T-cell (primary cell): ENCODE data around the gene INTS6. TPM values are rescaled to one million over a fixed set of nuclear protein-coding genes. Genes with fewer than 3 reads are reported as not detected.

Experiments
- ATAC-seq, 4 experiments: fragments of 200-7000 bp in 3 of 4; fragments of 150-1000 bp in 1 of 4; cut with Tn5 transposase; replicated peaks in 1 of 4; 1 replicate in 3 of 4; 2 replicates in 1 of 4; pipeline ENCODE4 v1.10.0; 2021; ENCODE audit warnings: moderate library complexity in 3 of 4, mild to moderate bottlenecking in 2 of 4, moderate number of reproducible peaks in 1 of 4
- CTCF ChIA-PET, 2 donors: fragments of 300-600 bp; sonication (Branson Sonifier 250); formaldehyde crosslinking; loops; one replicate each; lab custom pipeline; 2022; ENCODE audit warnings: antibody characterized with exemption in 2 of 2; lab: Charles Lee
- POLR2A ChIA-PET, 2 donors: fragments of 300-600 bp; sonication (Branson Sonifier 250); formaldehyde crosslinking; loops; one replicate each; lab custom pipeline; 2022; ENCODE audit warnings: antibody characterized with exemption in 2 of 2; lab: Charles Lee
- DNase-seq, 35 experiments: peaks; one replicate each; pipeline versions ENCODE4 v3.0.0 to v3.0.0-alpha.2; 2013 to 2023
- H3K27ac ChIP-seq: one replicate; pipeline ENCODE4 v1.5.1; 2013; ENCODE audit warnings: low read length
- H3K27me3 ChIP-seq, 2 experiments: replicated peaks in 1 of 2; 1 replicate in 1 of 2; 2 replicates in 1 of 2; pipeline versions ENCODE4 v1.6.1 to v1.7.0; 2013; ENCODE audit warnings: low read length in 1 of 2, mixed read lengths in 1 of 2; ENCODE audit not compliant: control insufficient read depth in 2 of 2, insufficient read depth in 2 of 2; ENCODE audit errors: extremely low read depth in 1 of 2
- H3K36me3 ChIP-seq, 2 donors: 1 replicate in 1 of 2; 2 replicates in 1 of 2; pipeline versions ENCODE4 v1.6.1 to v1.7.0; 2013; ENCODE audit warnings: low read length in 1 of 2; ENCODE audit not compliant: control insufficient read depth in 2 of 2, insufficient read depth in 1 of 2; ENCODE audit errors: extremely low read depth in 1 of 2
- H3K4me1 ChIP-seq, 2 experiments: 1 replicate in 1 of 2; 2 replicates in 1 of 2; pipeline versions ENCODE4 v1.6.1 to v1.7.0; 2013; ENCODE audit warnings: low read length in 2 of 2, mixed read lengths in 1 of 2; ENCODE audit not compliant: insufficient read depth in 2 of 2, control insufficient read depth in 1 of 2; ENCODE audit errors: extremely low read depth in 1 of 2
- H3K4me3 ChIP-seq, 2 donors: 1 replicate in 1 of 2; 2 replicates in 1 of 2; pipeline versions ENCODE4 v1.5.1 to v1.7.0; 2013; ENCODE audit warnings: mild to moderate bottlenecking in 2 of 2, low read length in 1 of 2, moderate library complexity in 1 of 2; ENCODE audit not compliant: control insufficient read depth in 1 of 2; ENCODE audit errors: extremely low read depth in 1 of 2
- H3K9me3 ChIP-seq: 2 replicates; pipeline ENCODE4 v1.7.0; 2013
- H3K27ac Mint-ChIP-seq, 2 donors: one replicate each; pipeline ENCODE4 v1.8.0; 2020 to 2021; ENCODE audit warnings: mild to moderate bottlenecking in 2 of 2, mixed read lengths in 2 of 2
- H3K27me3 Mint-ChIP-seq, 2 donors: one replicate each; pipeline ENCODE4 v1.8.0; 2021 to 2022; ENCODE audit warnings: mixed read lengths in 2 of 2
- H3K36me3 Mint-ChIP-seq: one replicate; pipeline ENCODE4 v1.8.0; 2021; ENCODE audit warnings: mixed read lengths
- H3K4me1 Mint-ChIP-seq, 3 donors: one replicate each; pipeline ENCODE4 v1.8.0; 2020 to 2022; ENCODE audit warnings: mixed read lengths in 3 of 3, mild to moderate bottlenecking in 1 of 3
- H3K4me3 Mint-ChIP-seq, 3 donors: one replicate each; pipeline ENCODE4 v1.8.0; 2020 to 2022; ENCODE audit warnings: mild to moderate bottlenecking in 3 of 3, mixed read lengths in 3 of 3, moderate library complexity in 3 of 3
- H3K9me3 Mint-ChIP-seq, 3 donors: one replicate each; pipeline ENCODE4 v1.8.0; 2020 to 2022; ENCODE audit warnings: mixed read lengths in 3 of 3
- WGBS: methylation state at CpG from one replicate; pipeline ENCODE4 v1.1.5; 2013; ENCODE audit warnings: missing lambda C conversion rate; ENCODE audit not compliant: insufficient coverage; 5-methylcytosine and 5-hydroxymethylcytosine counted together
- total RNA-seq, 35 experiments: library from RNA in 6 of 35; stranded (reverse) in 6 of 35; fragments of 120-200 nt in 1 of 35; gene quantifications; one replicate each; pipeline versions ENCODE4 v1.2.1 to v1.2.4 and lab custom pipeline; 2013 to 2026

Gene INTS6
- total RNA-seq, 5 donors from 2014 or later (not counting 1 experiment from before 2014, with no cell fraction given), result 50.0 to 77.9 (median 58.7) TPM

DNA sequence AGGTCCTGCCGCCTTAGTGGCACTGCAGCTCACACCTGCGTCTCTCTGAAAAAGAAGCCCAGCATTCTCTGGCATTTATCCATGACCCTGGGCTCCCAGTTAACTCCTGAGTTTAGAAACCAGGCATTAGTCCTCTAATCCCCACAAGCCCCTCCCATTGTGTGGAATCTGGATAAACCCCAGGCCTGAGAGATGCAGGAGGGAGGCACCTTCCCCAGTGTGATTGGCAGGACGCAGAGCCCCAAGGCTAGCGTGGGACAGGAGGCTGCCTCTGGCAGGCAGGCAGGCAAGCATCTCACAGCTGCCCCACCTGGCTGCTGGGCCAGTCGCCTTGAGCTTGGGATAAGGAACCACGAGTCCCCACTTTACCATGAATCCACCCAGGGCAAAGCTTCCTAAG, 124.3 kb downstream of the INTS6 start:
- Histone ChIP-seq H3K4me1 (peaks cover 4 to 16% of the 10 kb centered on the region in 2 experiments), H3K27ac (no peak overlapping the region), H3K27me3 (peaks cover 0 to 10% of the 10 kb centered on the region in 2 experiments), H3K36me3 (no peaks in the 10 kb centered on the region), H3K9me3 (no peaks in the 10 kb centered on the region), H3K4me3 (no peak overlapping the region)
- no peaks in the 10 kb centered on the region for H3K36me3 Mint-ChIP-seq
- no peaks in the 10 kb centered on the region for H3K9me3 Mint-ChIP-seq
- ATAC-seq (no peak), DNase-seq (no peak)
- peaks cover 0 to 1% of the 10 kb centered on the region in 2 donors for H3K27me3 Mint-ChIP-seq
- no peak overlapping the region for H3K27ac Mint-ChIP-seq
- H3K4me1 Mint-ChIP-seq, result peaks cover 13 to 18% (median 16%) of the 10 kb centered on the region in 3 donors
- POLR2A ChIA-PET, result no interaction called here
- WGBS, result 88% methylated on average over 4 of the region's 6 CpGs
- CTCF ChIA-PET, result no interaction called here
- no peak overlapping the region for H3K4me3 Mint-ChIP-seq

DNA sequence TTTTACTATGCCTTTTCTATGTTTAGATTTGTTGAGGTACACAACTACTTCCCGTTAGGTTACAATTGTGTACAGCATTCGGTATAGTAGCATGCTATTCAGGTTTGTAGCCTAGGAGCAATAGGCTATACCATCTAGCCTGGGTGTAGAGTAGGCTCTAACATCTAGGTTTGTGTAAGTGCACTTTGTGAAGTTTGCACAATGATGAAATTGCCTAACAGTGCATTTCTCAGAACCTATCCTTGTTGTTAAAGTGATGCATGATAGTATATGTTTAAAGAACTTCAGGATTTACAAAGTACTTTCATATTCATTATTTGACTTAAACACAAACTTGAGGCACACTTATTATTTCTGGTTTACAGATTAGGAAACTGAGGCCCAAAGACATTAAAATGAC, 124.9 kb downstream of the INTS6 start:
- CTCF ChIA-PET, result no interaction called here

GRCh38 chr13:51326777-51327176, 126.1 kb downstream of the INTS6 start:
- no CpG with 5 or more reads among the region's 2 CpGs for WGBS
- peaks cover 4 to 5% of the 10 kb centered on the region in 2 experiments for H3K4me1 ChIP-seq
- H3K36me3 ChIP-seq, result no peaks in the 10 kb centered on the region
- peaks cover 0 to 1% of the 10 kb centered on the region in 2 donors for H3K27me3 Mint-ChIP-seq
- H3K27ac ChIP-seq, result no peak overlapping the region
- no peak overlapping the region for H3K4me3 Mint-ChIP-seq
- DNase-seq, result no peak
- H3K9me3 Mint-ChIP-seq, result no peaks in the 10 kb centered on the region
- ATAC-seq, result no peak
- CTCF ChIA-PET, result no interaction called here
- H3K9me3 ChIP-seq, result no peaks in the 10 kb centered on the region
- POLR2A ChIA-PET, result no interaction called here
- no peak overlapping the region for H3K27ac Mint-ChIP-seq
- H3K4me1 Mint-ChIP-seq, result peaks cover 7 to 11% (median 10%) of the 10 kb centered on the region in 3 donors
- no peaks in the 10 kb centered on the region for H3K36me3 Mint-ChIP-seq
- H3K27me3 ChIP-seq, result peaks cover 0 to 10% of the 10 kb centered on the region in 2 experiments
- no peak overlapping the region for H3K4me3 ChIP-seq

More for the DNA sequence above, 124.9 kb downstream of the INTS6 start:
- Mint-ChIP-seq H3K4me3 (no peak overlapping the region), H3K27me3 (peaks cover 0 to 1% of the 10 kb centered on the region in 2 donors), H3K4me1 (peaks cover 11 to 15% (median 13%) of the 10 kb centered on the region in 3 donors), H3K27ac (no peak overlapping the region), H3K9me3 (no peaks in the 10 kb centered on the region), H3K36me3 (no peaks in the 10 kb centered on the region)
- Histone ChIP-seq H3K27ac (no peak overlapping the region), H3K4me3 (no peak overlapping the region), H3K9me3 (no peaks in the 10 kb centered on the region), H3K36me3 (no peaks in the 10 kb centered on the region), H3K4me1 (peaks cover 4 to 12% of the 10 kb centered on the region in 2 experiments), H3K27me3 (peaks cover 0 to 10% of the 10 kb centered on the region in 2 experiments)
- POLR2A ChIA-PET, result no interaction called here
- no peak for ATAC-seq
- DNase-seq, result no peak
- no CpG with 5 or more reads among the region's 2 CpGs for WGBS

DNA sequence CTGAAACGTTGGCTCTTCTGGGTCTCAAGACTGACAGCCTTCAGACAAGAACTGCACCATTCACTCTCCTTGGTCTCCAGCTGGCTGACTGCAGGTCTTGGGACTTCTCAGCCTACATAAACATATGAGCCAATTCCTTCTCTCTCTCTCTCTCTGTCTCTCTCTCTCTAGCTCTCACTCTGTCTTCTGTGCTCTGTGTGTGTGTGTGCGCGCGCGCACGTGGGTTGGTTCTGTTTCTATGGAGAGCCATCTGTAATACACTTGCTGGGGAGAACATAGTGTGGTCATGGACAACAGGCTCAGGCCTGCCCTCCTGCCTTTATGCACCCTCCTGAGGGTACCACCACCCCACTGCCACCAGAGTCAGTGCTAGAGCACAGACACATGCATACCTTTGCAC, 127.0 kb downstream of the INTS6 start:
- ATAC-seq (no peak), DNase-seq (no peak)
- WGBS, result 50% methylated on average over 1 of the region's 6 CpGs
- Histone ChIP-seq H3K36me3 (no peaks in the 10 kb centered on the region), H3K27me3 (peaks cover 0 to 9% of the 10 kb centered on the region in 2 experiments), H3K27ac (no peak overlapping the region), H3K4me1 (peaks cover 0 to 4% of the 10 kb centered on the region in 2 experiments), H3K9me3 (no peaks in the 10 kb centered on the region), H3K4me3 (no peak overlapping the region)
- Mint-ChIP-seq H3K36me3 (no peaks in the 10 kb centered on the region), H3K27me3 (no peaks in the 10 kb centered on the region), H3K4me3 (no peak overlapping the region), H3K4me1 (peaks cover 2 to 3% (median 2%) of the 10 kb centered on the region in 3 donors), H3K9me3 (no peaks in the 10 kb centered on the region), H3K27ac (no peak overlapping the region)
- ChIA-PET CTCF (no interaction called here), POLR2A (no interaction called here)

DNA sequence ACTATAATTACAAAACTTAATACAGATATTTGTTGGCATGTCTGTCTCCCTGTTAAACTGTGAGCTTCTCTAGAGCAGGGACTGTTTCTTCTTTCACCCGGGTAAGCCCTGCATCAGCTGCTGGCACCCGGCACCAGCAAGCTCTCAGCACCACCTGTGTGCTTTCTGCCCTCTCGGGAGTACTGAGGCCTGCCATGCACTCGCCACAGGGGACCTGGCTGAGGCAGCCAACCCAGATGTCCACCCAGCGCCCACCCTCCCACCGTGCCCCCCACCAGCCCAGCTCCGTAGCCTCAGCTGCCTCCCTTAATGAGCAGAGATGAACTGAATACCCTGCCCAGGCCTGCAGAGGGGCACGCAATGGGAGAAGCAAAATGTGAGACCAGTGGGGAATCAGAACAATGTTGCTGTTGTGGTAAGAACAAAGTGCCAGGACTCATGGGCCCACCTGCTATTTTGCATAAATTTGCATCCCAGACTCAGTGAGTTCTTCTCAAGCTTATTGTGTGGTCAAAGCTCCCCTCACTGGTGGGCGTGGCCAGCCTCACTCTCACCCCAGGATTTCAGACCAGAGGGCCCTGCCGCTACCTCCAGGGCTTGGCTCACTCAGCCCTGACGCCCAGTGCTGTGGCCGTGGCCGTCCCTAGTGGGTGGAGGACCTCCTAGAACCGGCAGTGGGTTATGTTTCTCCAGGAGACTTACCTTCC, 128.0 kb downstream of the INTS6 start:
- Mint-ChIP-seq H3K9me3 (no peaks in the 10 kb centered on the region), H3K27me3 (no peaks in the 10 kb centered on the region), H3K4me1 (no peaks in the 10 kb centered on the region), H3K36me3 (no peaks in the 10 kb centered on the region), H3K4me3 (no peak overlapping the region), H3K27ac (no peak overlapping the region)
- no peaks in the 10 kb centered on the region for H3K9me3 ChIP-seq
- ATAC-seq (no peak), DNase-seq (no peak)
- POLR2A ChIA-PET, result no interaction called here
- no peak overlapping the region for H3K4me3 ChIP-seq
- no peaks in the 10 kb centered on the region for H3K36me3 ChIP-seq
- H3K4me1 ChIP-seq, result no peaks in the 10 kb centered on the region
- peaks cover 0 to 5% of the 10 kb centered on the region in 2 experiments for H3K27me3 ChIP-seq
- no peak overlapping the region for H3K27ac ChIP-seq
- CTCF ChIA-PET, result interaction anchor here in 1 of 2 donors (0.7 kb wide), 1 partner anchor 194 kb away, joined by 3 read pairs; no protein-coding TSS in a partner anchor
- WGBS, result 77% methylated on average over 11 of the region's 14 CpGs

DNA sequence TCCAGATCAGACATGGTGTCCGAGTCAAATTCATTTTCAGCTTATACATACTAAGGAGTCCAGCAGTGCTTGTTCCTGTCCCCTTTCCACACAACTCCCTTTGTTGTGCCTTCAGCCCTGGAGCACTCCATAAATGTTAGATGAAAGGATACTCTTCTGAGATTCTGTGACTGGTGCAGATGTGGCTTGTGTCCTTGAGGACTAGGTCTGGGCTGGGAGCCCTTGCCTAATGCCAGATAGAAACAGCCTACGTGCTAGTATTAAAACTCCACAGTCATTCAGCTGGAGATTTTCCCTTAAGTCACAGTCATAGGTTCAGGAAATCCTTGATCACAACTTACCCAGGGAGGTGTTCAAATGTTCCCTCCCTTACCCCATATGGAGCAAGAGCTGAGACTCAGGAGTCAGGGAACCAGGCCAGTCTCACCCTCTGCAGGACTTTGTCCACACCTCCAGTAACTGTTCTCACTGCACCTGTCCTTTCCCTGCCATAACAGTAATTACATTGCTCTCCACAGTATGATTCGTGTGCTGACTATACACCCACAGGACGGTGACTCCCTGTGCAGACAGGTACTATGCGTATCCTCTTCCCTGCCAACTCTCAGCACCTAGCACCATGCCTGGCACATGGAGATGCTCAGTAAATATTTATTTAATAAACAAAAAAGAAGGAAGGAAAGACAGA, 128.9 kb downstream of the INTS6 start:
- WGBS, result 100% methylated on average over 1 of the region's 5 CpGs
- no peak for ATAC-seq

More for the DNA sequence above, 128.9 kb downstream of the INTS6 start:
- no peak overlapping the region for H3K27ac ChIP-seq
- no peaks in the 10 kb centered on the region for H3K9me3 ChIP-seq
- no peak overlapping the region for H3K27ac Mint-ChIP-seq
- H3K4me3 Mint-ChIP-seq, result no peak overlapping the region
- no peak for DNase-seq
- H3K36me3 ChIP-seq, result no peaks in the 10 kb centered on the region
- H3K27me3 Mint-ChIP-seq, result no peaks in the 10 kb centered on the region
- H3K4me1 ChIP-seq, result no peaks in the 10 kb centered on the region
- H3K4me1 Mint-ChIP-seq, result no peaks in the 10 kb centered on the region
- no peaks in the 10 kb centered on the region for H3K36me3 Mint-ChIP-seq
- no peaks in the 10 kb centered on the region for H3K9me3 Mint-ChIP-seq
- ChIA-PET CTCF (no interaction called here), POLR2A (no interaction called here)
- H3K27me3 ChIP-seq, result peaks cover 0 to 4% of the 10 kb centered on the region in 2 experiments
- H3K4me3 ChIP-seq, result no peak overlapping the region
